Thoracic aorta (tissue), 2 donors: ENCODE measurements around the gene CBX4. TPM values are rescaled to one million over a fixed set of nuclear protein-coding genes. Genes with fewer than 3 reads are reported as not detected.

Experiments
- ATAC-seq: fragments of 150-250 bp; one replicate; pipeline ENCODE4 v1.8.0; 2017; ENCODE audit warnings: low read depth; ENCODE audit not compliant: insufficient number of reproducible peaks, low FRiP score
- DNase-seq: peaks from one replicate; pipeline ENCODE4 v3.0.0-alpha.2; 2020; ENCODE audit warnings: low spot score
- H3K27ac ChIP-seq, 2 donors: fragments of 200-600 bp; sonication (generic); 1 replicate in 1 of 2; 2 replicates in 1 of 2; pipeline ENCODE4 v1.5.1; 2016; ENCODE audit warnings: mild to moderate bottlenecking in 2 of 2, moderate library complexity in 2 of 2
- H3K27me3 ChIP-seq: fragments of 200-600 bp; sonication (generic); replicated peaks from 2 replicates; pipeline ENCODE4 v1.6.0; 2016; ENCODE audit warnings: mild to moderate bottlenecking; ENCODE audit not compliant: insufficient read depth
- H3K36me3 ChIP-seq: fragments of 200-600 bp; sonication (generic); one replicate; pipeline ENCODE4 v1.5.1; 2016
- H3K4me1 ChIP-seq, 2 donors: fragments of 200-600 bp; sonication (generic); 1 replicate in 1 of 2; 2 replicates in 1 of 2; pipeline versions ENCODE4 v1.5.1 to v1.6.0; 2016; ENCODE audit warnings: low read depth in 2 of 2, mild to moderate bottlenecking in 1 of 2; ENCODE audit not compliant: control insufficient read depth in 1 of 2
- H3K4me3 ChIP-seq: fragments of 200-600 bp; sonication (generic); 2 replicates; pipeline ENCODE4 v1.5.1; 2016; ENCODE audit warnings: mild to moderate bottlenecking
- H3K9me3 ChIP-seq: fragments of 200-600 bp; sonication (generic); 2 replicates; pipeline ENCODE4 v1.5.1; 2016
- total RNA-seq, 2 donors: library from RNA; depleted of rRNA; stranded (reverse); fragments of >200 nt; gene quantifications; one replicate each; pipeline versions ENCODE4 v1.1.0 to v1.2.3, GENCODE V29; 2016
- TF ChIP-seq, protein P1 (sequence below): fragments of 200-600 bp; sonication (generic); IDR thresholded peaks from one replicate; pipeline ENCODE4 v1.5.1; 2019; ENCODE audit warnings: antibody characterized with exemption

The CBX4 gene
- total RNA-seq, 2 donors from 2014 or later = 6.2 to 10.4 TPM

- Histone ChIP-seq H3K36me3 (no peaks in the 10 kb centered on the region), H3K27me3 (no peaks in the 10 kb centered on the region), H3K27ac (no peak overlapping the region), H3K9me3 (no peaks in the 10 kb centered on the region), H3K4me3 (no peak overlapping the region), H3K4me1 (peaks cover 0 to 2% of the 10 kb centered on the region in 2 donors)
- no peak for ATAC-seq
- DNase-seq = no peak
- TF ChIP-seq, protein P1, sequence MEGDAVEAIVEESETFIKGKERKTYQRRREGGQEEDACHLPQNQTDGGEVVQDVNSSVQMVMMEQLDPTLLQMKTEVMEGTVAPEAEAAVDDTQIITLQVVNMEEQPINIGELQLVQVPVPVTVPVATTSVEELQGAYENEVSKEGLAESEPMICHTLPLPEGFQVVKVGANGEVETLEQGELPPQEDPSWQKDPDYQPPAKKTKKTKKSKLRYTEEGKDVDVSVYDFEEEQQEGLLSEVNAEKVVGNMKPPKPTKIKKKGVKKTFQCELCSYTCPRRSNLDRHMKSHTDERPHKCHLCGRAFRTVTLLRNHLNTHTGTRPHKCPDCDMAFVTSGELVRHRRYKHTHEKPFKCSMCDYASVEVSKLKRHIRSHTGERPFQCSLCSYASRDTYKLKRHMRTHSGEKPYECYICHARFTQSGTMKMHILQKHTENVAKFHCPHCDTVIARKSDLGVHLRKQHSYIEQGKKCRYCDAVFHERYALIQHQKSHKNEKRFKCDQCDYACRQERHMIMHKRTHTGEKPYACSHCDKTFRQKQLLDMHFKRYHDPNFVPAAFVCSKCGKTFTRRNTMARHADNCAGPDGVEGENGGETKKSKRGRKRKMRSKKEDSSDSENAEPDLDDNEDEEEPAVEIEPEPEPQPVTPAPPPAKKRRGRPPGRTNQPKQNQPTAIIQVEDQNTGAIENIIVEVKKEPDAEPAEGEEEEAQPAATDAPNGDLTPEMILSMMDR = no peak
Measured at GRCh38 chr17:79826204-79826680, 13.0 kb downstream of the CBX4 start.

- TF ChIP-seq, protein P1 = no peak
- no peak for DNase-seq
- no peak overlapping the region for H3K4me3 ChIP-seq
- H3K27ac ChIP-seq = no peak overlapping the region
- no peak for ATAC-seq
- no peaks in the 10 kb centered on the region for H3K9me3 ChIP-seq
- H3K27me3 ChIP-seq = no peaks in the 10 kb centered on the region
- no peaks in the 10 kb centered on the region for H3K4me1 ChIP-seq
- no peaks in the 10 kb centered on the region for H3K36me3 ChIP-seq
Measured at GRCh38 chr17:79825580-79825921, 13.7 kb downstream of the CBX4 start.

DNA sequence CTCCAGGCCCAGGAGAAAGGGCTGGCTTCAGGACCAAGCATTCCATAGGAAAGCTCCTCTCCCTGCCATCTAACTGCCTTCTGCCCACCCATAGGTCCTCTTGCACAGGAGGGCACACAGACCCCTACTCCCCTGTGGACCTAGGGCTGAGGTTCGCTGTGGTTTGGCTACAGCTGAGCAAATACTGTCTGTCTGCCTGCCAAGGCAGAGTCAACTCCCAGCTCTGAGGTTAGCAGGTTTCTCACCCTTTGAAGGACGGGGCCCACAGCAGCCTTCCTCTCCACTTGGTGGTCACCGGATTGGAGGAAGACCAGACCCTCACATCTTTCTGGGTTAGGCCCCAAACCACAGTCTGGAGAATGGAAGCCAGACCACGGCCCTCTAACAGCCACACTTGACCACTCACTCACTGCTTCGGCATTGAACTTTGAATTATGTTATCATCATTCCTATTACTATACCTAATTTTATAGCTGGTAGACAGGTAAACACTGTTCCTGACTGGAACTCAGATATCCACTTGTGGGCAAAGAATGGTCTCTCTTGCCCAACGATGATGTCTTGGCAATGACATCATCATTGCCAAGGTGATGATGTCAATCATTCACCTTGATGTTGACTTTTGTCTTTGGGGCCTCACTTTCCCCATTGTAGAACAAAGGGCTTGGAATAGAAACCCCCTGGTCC lies 14.2 kb downstream of the CBX4 start:
- H3K36me3 ChIP-seq = no peaks in the 10 kb centered on the region
- H3K4me1 ChIP-seq = no peaks in the 10 kb centered on the region
- H3K9me3 ChIP-seq = no peaks in the 10 kb centered on the region
- TF ChIP-seq, protein P1 = no peak
- no peak overlapping the region for H3K4me3 ChIP-seq
- DNase-seq = no peak
- no peaks in the 10 kb centered on the region for H3K27me3 ChIP-seq
- no peak overlapping the region for H3K27ac ChIP-seq
- no peak for ATAC-seq

GRCh38 chr17:79824234-79824633 lies 15.0 kb downstream of the CBX4 start:
- Histone ChIP-seq H3K27ac (no peak overlapping the region), H3K4me3 (no peak overlapping the region), H3K4me1 (no peaks in the 10 kb centered on the region), H3K9me3 (no peaks in the 10 kb centered on the region), H3K36me3 (no peaks in the 10 kb centered on the region), H3K27me3 (no peaks in the 10 kb centered on the region)
- TF ChIP-seq, protein P1 = no peak
- ATAC-seq (no peak), DNase-seq (no peak)

- no peaks in the 10 kb centered on the region for H3K36me3 ChIP-seq
- H3K27me3 ChIP-seq = no peaks in the 10 kb centered on the region
- TF ChIP-seq, protein P1 = no peak
- H3K4me3 ChIP-seq = no peak overlapping the region
- H3K27ac ChIP-seq = no peak overlapping the region
- ATAC-seq (no peak), DNase-seq (no peak)
- H3K4me1 ChIP-seq = no peaks in the 10 kb centered on the region
- no peaks in the 10 kb centered on the region for H3K9me3 ChIP-seq
Measured at GRCh38 chr17:79822583-79823124, 16.6 kb downstream of the CBX4 start.
